Measurements from ENCODE around the gene CACNG1.

Gene CACNG1

DNA sequence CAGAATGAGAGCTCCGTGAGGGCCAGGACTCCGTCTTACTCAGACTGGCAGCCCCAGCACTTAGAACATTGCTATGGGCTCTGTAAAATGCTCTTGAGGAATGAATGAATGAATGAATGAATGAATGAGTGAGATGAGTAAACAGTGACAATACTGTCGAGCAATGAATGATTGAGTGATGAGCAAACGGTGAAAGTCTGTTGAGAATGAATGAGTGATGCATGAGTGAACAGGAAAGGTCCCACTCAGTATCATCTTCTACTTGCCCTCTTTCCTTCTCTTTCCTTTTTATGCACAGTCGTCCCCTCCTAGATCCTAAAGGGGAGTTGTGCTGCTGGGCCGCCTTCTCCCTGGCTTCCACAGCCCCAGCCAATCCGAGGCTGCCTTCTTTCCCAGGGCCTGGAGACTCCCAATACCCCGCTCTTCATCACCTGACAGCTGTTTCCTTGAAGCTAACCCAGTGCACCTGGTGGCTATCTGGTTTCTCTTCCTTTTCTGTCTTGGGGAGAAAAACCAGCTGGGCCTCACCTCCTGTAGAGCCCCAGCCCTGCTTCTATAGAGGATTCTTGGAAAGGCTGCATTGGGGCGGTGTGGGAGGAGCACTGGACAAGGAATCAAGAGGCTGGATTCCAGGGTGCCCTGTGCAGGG, 32.7 kb upstream of the CACNG1 start:
- TF ChIP-seq, protein P1, sequence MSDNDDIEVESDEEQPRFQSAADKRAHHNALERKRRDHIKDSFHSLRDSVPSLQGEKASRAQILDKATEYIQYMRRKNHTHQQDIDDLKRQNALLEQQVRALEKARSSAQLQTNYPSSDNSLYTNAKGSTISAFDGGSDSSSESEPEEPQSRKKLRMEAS (IDR thresholded peaks at IDR 0.05) = no peak
- TF ChIP-seq, protein P2, sequence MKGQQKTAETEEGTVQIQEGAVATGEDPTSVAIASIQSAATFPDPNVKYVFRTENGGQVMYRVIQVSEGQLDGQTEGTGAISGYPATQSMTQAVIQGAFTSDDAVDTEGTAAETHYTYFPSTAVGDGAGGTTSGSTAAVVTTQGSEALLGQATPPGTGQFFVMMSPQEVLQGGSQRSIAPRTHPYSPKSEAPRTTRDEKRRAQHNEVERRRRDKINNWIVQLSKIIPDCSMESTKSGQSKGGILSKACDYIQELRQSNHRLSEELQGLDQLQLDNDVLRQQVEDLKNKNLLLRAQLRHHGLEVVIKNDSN (IDR thresholded peaks at IDR 0.05) = no peak
- TF ChIP-seq YY1 (IDR thresholded peaks at IDR 0.05; ENCODE audit: low read depth) (no peak), TCF12 (IDR thresholded peaks at IDR 0.05; ENCODE audit: low read depth) (no peak), RAD21 (IDR thresholded peaks at IDR 0.05; ENCODE audit: low read depth) (no peak), TAF1 (IDR thresholded peaks at IDR 0.05; ENCODE audit: low read depth) (no peak)

DNA sequence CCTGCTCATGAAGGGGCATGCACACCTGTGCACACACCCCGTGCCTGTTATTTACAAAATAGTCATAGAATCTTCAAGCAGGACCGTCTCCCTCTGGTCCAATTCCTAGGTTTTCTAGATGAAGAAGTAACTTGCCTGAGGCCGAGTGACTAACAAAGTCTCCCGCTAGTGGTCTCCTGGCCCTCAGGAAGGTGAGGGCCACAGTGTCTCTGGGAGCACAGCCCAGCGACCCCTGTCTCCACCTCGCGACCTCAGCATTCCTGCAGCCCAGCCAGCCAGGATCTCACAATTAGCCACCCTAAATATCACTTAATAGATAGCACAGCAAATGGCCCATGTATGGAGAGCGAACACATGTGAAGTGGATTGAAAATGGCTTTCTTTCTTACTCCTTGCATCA, 30.5 kb upstream of the CACNG1 start:
- TF ChIP-seq, protein P1 (IDR thresholded peaks at IDR 0.05) = no peak
- TF ChIP-seq TCF12 (IDR thresholded peaks at IDR 0.05; ENCODE audit: low read depth) = no peak
- no peak for TF ChIP-seq RAD21 (IDR thresholded peaks at IDR 0.05; ENCODE audit: low read depth)
- no peak for TF ChIP-seq ZBTB7A (IDR thresholded peaks at IDR 0.05; ENCODE audit: low read depth)
- TF ChIP-seq YY1 (IDR thresholded peaks at IDR 0.05; ENCODE audit: low read depth) = no peak
- no peak for TF ChIP-seq TEAD4 (IDR thresholded peaks at IDR 0.05)
- no peak for TF ChIP-seq NFIC (IDR thresholded peaks at IDR 0.05)
- TF ChIP-seq CEBPB (IDR thresholded peaks at IDR 0.05) = no peak
- no peak for TF ChIP-seq EP300 (IDR thresholded peaks at IDR 0.05; ENCODE audit: borderline replicate concordance)
- no peak for TF ChIP-seq TAF1 (IDR thresholded peaks at IDR 0.05; ENCODE audit: low read depth)
- TF ChIP-seq, protein P3, sequence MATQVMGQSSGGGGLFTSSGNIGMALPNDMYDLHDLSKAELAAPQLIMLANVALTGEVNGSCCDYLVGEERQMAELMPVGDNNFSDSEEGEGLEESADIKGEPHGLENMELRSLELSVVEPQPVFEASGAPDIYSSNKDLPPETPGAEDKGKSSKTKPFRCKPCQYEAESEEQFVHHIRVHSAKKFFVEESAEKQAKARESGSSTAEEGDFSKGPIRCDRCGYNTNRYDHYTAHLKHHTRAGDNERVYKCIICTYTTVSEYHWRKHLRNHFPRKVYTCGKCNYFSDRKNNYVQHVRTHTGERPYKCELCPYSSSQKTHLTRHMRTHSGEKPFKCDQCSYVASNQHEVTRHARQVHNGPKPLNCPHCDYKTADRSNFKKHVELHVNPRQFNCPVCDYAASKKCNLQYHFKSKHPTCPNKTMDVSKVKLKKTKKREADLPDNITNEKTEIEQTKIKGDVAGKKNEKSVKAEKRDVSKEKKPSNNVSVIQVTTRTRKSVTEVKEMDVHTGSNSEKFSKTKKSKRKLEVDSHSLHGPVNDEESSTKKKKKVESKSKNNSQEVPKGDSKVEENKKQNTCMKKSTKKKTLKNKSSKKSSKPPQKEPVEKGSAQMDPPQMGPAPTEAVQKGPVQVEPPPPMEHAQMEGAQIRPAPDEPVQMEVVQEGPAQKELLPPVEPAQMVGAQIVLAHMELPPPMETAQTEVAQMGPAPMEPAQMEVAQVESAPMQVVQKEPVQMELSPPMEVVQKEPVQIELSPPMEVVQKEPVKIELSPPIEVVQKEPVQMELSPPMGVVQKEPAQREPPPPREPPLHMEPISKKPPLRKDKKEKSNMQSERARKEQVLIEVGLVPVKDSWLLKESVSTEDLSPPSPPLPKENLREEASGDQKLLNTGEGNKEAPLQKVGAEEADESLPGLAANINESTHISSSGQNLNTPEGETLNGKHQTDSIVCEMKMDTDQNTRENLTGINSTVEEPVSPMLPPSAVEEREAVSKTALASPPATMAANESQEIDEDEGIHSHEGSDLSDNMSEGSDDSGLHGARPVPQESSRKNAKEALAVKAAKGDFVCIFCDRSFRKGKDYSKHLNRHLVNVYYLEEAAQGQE (IDR thresholded peaks at IDR 0.05; ENCODE audit: low read depth) = no peak
- no peak for TF ChIP-seq CREB1 (IDR thresholded peaks at IDR 0.05; ENCODE audit: low read depth)
- TF ChIP-seq EGR1 (IDR thresholded peaks at IDR 0.05) = no peak
- TF ChIP-seq, protein P2 (IDR thresholded peaks at IDR 0.05) = no peak
- no peak for TF ChIP-seq FOXM1 (IDR thresholded peaks at IDR 0.05; ENCODE audit: borderline replicate concordance, low read depth)

DNA sequence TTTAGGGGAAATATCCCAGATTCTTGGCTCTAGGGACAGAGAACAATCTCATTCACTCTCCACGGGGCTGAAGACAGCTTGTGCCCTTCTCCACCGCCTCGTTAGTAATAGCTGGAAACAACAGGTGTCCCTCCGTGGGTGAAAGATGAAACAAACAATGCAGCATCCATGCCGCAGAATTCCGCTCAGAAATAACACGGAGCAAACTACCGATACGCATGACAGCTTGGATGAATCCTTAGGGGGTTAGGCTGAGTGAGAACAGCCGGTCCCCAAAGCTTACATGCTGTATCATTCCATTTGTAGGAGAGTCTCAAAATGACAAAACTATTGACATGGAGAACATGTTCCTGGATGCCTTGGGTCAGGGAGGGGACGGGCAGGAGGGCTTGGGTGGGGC, 29.4 kb upstream of the CACNG1 start:
- TF ChIP-seq RAD21 (IDR thresholded peaks at IDR 0.05; ENCODE audit: low read depth) = no peak
- TF ChIP-seq EGR1 (IDR thresholded peaks at IDR 0.05) = no peak
- TF ChIP-seq, protein P3 (IDR thresholded peaks at IDR 0.05; ENCODE audit: low read depth) = no peak
- TF ChIP-seq EP300 (IDR thresholded peaks at IDR 0.05; ENCODE audit: borderline replicate concordance) = no peak
- no peak for TF ChIP-seq YY1 (IDR thresholded peaks at IDR 0.05; ENCODE audit: low read depth)

DNA sequence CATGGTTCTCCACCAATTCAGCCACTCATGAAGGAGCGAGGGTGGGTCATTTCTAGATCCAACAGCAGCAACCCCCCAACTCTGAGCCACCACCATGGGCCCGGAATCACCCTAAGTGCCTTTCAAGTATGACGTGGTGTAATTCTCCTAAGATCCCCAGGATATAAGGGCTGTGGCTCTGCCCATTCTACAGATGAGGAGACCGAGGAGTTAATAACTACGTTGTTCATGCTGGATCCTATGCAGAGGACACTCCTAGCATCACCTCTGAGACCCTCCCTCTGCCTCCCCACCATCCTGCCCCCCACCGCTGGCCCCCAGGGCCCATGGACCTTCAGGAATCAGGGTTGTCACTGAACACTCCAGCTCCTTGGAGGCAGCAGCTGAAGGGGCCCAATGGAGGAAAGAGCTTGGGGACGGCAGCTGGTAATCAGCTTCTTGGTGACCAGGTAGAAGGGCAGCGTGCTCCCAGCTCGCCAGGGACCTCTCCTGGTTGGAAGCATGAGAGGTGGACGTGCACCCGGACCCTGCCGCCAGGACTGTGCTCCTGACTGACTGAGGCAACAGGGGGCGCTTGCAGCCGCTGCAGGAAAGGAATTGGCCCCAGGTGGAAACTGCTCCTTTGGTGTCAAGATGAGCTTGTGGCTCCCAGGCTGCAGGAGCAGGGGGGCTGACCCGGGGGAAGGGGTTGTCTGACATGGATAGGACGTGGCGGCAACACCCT, 28.2 kb upstream of the CACNG1 start:
- TF ChIP-seq RAD21 (IDR thresholded peaks at IDR 0.05; ENCODE audit: low read depth) = peak; percentile 31
- TF ChIP-seq TCF12 (IDR thresholded peaks at IDR 0.05; ENCODE audit: low read depth) = no peak

DNA sequence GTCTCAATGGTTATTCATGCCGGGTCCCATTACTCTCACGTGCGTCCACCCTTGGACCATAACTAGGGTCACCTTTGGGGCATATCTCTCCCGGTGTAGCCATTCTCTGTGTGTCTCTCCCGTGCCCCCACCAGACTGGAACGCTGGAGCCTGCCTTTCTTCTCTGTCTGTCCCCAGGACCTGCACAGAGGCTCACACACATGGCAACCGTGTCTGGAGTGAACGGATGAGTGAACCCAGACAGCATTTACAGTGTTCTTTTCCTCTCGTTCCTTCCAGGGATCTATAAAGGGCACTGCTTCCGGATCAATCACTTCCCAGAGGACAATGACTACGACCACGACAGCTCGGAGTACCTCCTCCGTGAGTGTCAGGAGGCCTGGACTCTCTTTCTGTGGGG, 26.4 kb upstream of the CACNG1 start:
- TF ChIP-seq FOXM1 (IDR thresholded peaks at IDR 0.05; ENCODE audit: borderline replicate concordance, low read depth) (no peak), TAF1 (IDR thresholded peaks at IDR 0.05; ENCODE audit: low read depth) (no peak), NFIC (IDR thresholded peaks at IDR 0.05) (no peak), TEAD4 (IDR thresholded peaks at IDR 0.05) (no peak), CREB1 (IDR thresholded peaks at IDR 0.05; ENCODE audit: low read depth) (no peak), ZBTB7A (IDR thresholded peaks at IDR 0.05; ENCODE audit: low read depth) (no peak), YY1 (IDR thresholded peaks at IDR 0.05; ENCODE audit: low read depth) (no peak), CEBPB (IDR thresholded peaks at IDR 0.05) (no peak), TCF12 (IDR thresholded peaks at IDR 0.05; ENCODE audit: low read depth) (no peak), RAD21 (IDR thresholded peaks at IDR 0.05; ENCODE audit: low read depth) (no peak), EP300 (IDR thresholded peaks at IDR 0.05; ENCODE audit: borderline replicate concordance) (no peak), EGR1 (IDR thresholded peaks at IDR 0.05) (no peak)
- TF ChIP-seq, protein P2 (IDR thresholded peaks at IDR 0.05) = no peak
- TF ChIP-seq, protein P1 (IDR thresholded peaks at IDR 0.05) = no peak
- TF ChIP-seq, protein P3 (IDR thresholded peaks at IDR 0.05; ENCODE audit: low read depth) = no peak
